ENCODE results near the gene ARHGEF7. TPM values are rescaled to one million over a fixed set of nuclear protein-coding genes. Genes with fewer than 3 reads are reported as not detected.
A peak's percentile ranks its signal among the peaks of the same experiment; 100 is the strongest.

The ARHGEF7 gene
- total RNA-seq, 1 experiment from 2014 or later: 29.1 TPM

DNA sequence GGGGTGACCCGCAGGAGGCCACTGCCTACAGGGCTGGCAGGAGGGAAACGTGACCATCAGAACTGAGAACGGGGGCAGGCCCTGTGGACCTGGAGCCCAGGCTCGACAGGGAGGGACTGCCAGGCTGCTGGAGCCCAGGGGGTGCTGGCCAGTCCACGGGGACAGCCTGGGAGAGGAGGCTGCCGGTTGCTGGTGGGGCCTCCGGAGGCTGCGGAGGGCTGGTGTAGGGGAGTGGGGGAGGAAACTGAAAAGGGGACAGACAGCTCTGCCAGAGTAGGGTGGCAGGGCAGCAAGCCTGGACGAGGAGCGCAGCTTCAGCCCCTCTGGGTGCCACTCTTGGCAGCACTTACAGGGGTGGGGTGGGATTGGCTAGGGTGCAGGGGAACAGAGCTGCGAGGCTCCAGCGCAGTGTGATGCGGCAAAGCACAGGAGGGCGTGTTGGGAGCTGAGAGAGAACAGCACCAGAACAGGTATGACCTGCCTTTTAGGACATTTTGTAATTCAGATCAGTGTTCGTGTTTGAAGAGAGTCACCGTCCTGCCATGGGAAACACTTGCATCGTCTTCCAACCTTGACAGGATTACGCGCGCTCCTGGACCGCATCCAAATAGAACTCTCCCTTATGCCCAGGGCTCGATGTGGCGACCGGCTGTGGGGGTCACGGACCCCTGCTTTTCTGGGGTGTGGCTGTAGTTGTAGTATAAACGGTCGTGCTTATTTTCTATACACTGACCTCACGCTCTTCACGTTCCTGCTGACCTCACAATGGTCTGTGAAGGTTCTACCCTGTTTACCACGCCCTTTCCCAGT, 19.9 kb upstream of the ARHGEF7 start:
- in situ Hi-C loops (cut with HindIII; ENCODE audit: low pct_unique_long_range_greater_than_20kb, low sequenced_read_pairs): no loop called here
- no peak for DNase-seq (ENCODE audit: low read depth, low spot score)

DNA sequence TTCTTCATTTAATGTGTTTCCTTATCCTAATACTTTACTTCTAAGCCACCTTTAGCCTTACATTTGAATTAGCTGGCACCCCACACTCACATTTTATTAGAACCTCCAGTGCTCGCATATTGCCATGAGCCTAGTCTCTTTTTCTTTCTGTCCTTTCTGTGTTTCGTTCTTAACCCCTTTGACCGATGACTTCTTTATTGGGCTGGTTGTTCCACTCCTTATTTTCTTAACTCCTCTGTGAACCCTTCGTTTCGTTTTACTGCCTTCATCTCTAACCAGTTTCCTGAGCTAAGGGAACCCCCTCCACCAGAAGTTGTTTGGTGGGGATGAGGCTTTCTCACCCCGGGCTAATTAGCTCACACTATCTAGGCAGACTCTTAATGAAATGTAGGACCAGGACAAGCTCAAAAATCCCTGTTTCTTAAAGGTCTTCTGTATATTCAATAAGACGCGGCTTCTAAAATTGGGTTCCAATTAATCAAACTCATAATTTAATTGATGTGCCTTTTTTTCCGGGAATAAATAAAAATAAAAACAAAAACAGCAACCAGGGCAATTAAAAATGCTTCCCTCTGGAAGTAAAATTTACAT, 19.1 kb upstream of the ARHGEF7 start:
- DNase-seq (ENCODE audit: low read depth, low spot score): no peak
- in situ Hi-C loops (cut with HindIII; ENCODE audit: low pct_unique_long_range_greater_than_20kb, low sequenced_read_pairs): no loop called here

DNA sequence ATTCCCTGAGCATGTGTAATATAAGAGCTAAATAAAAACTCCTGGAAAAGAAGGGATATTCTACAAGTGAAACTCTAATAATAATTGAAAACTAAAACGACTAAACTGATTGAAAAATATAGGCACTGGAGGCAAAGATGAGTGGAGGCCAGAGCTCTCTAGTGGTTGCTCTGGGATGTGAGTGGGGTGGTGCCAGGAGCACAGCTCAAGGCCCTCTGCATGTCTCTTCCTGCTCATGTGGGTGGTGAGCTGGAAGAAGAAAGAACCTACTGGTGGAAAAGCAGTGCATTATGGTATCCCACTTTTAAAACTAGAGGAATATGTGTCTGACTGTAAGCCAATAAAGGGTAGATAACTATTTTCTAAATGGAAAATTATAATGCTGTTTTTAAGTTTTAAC, 15.8 kb upstream of the ARHGEF7 start:
- DNase-seq (ENCODE audit: low read depth, low spot score): peak; percentile 20
- in situ Hi-C loops (cut with HindIII; ENCODE audit: low pct_unique_long_range_greater_than_20kb, low sequenced_read_pairs): no loop called here

DNA sequence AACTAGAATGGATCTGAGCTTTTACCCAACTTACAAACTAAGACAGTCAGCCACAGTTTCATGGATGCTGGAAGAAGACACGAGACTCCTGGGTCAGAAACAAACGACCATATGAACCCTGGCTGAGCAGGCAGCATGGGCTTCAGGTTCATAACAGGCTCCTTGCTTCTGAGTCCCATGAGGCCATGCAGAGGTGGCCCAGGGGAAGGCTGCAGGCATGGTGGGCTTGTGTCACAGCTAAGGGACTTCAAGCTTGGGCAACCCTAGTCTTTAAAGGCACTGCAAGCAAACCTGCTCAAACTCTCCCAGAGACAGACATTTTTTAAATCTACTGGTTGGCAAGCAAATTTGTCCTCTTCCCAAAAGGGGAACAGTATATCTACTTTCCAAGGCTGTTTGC, 5.1 kb upstream of the ARHGEF7 start:
- in situ Hi-C loops (cut with HindIII; ENCODE audit: low pct_unique_long_range_greater_than_20kb, low sequenced_read_pairs): no loop called here
- no peak for DNase-seq (ENCODE audit: low read depth, low spot score)

GRCh38 chr13:111111376-111111937, 3.7 kb upstream of the ARHGEF7 start:
- no peak for DNase-seq (ENCODE audit: low read depth, low spot score)
- in situ Hi-C loops (cut with HindIII; ENCODE audit: low pct_unique_long_range_greater_than_20kb, low sequenced_read_pairs): no loop called here

DNA sequence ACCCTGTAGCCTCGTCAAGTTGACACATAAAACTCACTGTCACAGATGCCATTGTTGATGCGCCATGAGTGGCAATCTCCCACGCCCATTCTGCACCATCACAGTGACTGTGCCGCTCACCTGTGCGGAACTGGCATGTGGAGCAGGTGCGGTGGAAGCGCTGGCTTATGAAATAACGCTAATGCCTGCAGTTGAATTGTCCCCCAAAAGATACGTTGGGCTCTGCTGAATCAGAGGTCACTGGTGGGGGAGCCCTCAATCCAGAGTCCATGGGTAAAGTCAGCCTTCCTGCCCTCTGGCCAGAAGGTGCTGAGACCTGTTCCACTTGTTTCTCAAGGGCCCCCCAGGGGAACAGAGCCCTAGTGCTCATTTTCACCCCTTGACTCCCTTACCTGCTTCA, 2.9 kb upstream of the ARHGEF7 start:
- in situ Hi-C loops (cut with HindIII; ENCODE audit: low pct_unique_long_range_greater_than_20kb, low sequenced_read_pairs): no loop called here
- DNase-seq (ENCODE audit: low read depth, low spot score): no peak

GRCh38 chr13:111114362-111115060, 599 bp upstream of the ARHGEF7 start:
- no peak for DNase-seq (ENCODE audit: low read depth, low spot score)
- in situ Hi-C loops (cut with HindIII; ENCODE audit: low pct_unique_long_range_greater_than_20kb, low sequenced_read_pairs): no loop called here

- DNase-seq (ENCODE audit: low read depth, low spot score): no peak
- in situ Hi-C loops (cut with HindIII; ENCODE audit: low pct_unique_long_range_greater_than_20kb, low sequenced_read_pairs): no loop called here
These were observed 933 bp downstream of the ARHGEF7 start for GRCh38 chr13:111115965-111116521.

GRCh38 chr13:111116856-111117255, 1.7 kb downstream of the ARHGEF7 start:
- in situ Hi-C loops (cut with HindIII; ENCODE audit: low pct_unique_long_range_greater_than_20kb, low sequenced_read_pairs): no loop called here
- DNase-seq (ENCODE audit: low read depth, low spot score): no peak

DNA sequence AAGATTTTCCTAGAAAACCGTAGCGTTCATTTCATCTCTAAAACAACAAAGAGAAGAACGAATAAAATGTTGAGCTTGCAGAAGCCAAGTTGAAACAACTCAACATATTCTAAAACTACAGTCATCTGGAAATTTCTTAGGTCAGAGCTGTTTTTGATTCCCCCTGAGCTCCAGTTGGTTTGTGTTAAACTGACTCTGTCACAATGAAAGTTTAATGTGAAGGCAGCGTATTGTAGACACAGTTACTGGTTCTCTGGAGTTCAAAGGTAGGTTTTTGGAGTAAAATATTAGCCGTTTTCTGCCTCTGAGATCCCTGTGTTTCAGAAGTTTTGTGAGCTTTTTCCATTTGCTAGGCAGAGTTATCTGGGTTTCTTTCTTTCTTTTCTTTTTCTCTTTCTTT, 2.2 kb downstream of the ARHGEF7 start:
- in situ Hi-C loops (cut with HindIII; ENCODE audit: low pct_unique_long_range_greater_than_20kb, low sequenced_read_pairs): no loop called here

GRCh38 chr13:111117961-111118360, 2.9 kb downstream of the ARHGEF7 start:
- no peak for DNase-seq (ENCODE audit: low read depth, low spot score)
- in situ Hi-C loops (cut with HindIII; ENCODE audit: low pct_unique_long_range_greater_than_20kb, low sequenced_read_pairs): no loop called here

More for the DNA sequence above, 2.2 kb downstream of the ARHGEF7 start:
- DNase-seq (ENCODE audit: low read depth, low spot score): no peak

GRCh38 chr13:111118898-111119607, 3.9 kb downstream of the ARHGEF7 start:
- in situ Hi-C loops (cut with HindIII; ENCODE audit: low pct_unique_long_range_greater_than_20kb, low sequenced_read_pairs): no loop called here
- no peak for DNase-seq (ENCODE audit: low read depth, low spot score)

- in situ Hi-C loops (cut with HindIII; ENCODE audit: low pct_unique_long_range_greater_than_20kb, low sequenced_read_pairs): no loop called here
These were observed 4.9 kb downstream of the ARHGEF7 start for GRCh38 chr13:111119966-111120365.

DNA sequence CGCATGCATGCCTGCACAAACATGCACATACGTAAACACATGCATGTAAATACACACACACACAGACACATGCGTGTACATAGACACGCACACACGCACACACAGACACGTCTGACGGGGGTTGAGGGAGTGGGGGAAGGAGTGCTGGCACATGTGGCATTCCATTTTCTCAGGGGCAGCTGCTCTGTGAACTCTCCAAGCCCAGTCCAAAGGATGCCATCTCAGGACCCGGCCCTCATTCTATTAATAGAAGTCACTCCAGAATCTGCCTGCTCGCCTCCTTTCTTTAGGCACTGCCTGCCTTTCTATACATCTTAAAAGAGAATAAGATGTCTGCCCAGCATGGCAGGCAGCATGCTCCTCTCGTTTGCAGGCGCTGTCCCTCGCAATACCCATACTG, 5.3 kb downstream of the ARHGEF7 start:
- in situ Hi-C loops (cut with HindIII; ENCODE audit: low pct_unique_long_range_greater_than_20kb, low sequenced_read_pairs): no loop called here
- no peak for DNase-seq (ENCODE audit: low read depth, low spot score)

More at GRCh38 chr13:111119966-111120365, 4.9 kb downstream of the ARHGEF7 start:
- DNase-seq (ENCODE audit: low read depth, low spot score): no peak

DNA sequence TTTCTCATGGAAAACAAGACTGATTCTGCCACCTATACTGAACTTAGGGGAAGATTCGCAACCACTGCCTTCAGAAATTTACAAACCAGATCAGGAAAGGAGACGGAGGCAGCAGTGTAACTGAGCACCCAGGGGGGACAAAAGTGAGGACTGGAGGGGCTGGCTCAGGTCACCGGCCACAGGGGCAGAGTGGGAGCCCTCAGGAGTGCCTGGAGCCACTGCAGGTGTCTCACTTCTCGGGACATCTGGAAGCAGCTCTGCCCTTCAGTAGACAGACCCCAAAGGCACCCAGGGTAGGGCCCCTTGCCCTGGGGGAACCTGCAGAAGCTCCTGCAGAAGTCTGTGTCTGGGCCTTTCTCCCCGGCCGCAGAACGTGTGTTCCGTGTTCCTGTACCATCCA, 5.8 kb downstream of the ARHGEF7 start:
- in situ Hi-C loops (cut with HindIII; ENCODE audit: low pct_unique_long_range_greater_than_20kb, low sequenced_read_pairs): no loop called here
- DNase-seq (ENCODE audit: low read depth, low spot score): no peak

DNA sequence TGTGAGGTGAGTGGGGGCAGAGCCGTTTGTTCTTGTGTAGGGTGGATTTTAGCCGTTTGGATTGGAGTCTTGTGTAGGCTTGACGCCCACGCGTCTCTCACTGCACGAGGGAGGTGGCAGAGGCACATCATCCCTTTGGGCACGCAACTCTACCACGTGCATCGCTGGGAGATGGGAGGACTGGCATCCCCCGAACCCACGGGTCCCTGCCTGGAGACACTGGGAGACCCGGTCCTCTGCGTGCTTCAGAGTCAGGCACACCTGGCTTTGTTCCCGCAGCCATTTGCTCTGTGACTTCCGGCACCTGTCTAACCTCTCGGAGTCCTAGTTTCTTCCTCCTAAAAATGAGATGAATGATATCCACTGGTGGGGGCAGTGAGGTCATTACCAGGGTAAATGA, 6.4 kb downstream of the ARHGEF7 start:
- DNase-seq (ENCODE audit: low read depth, low spot score): no peak
- in situ Hi-C loops (cut with HindIII; ENCODE audit: low pct_unique_long_range_greater_than_20kb, low sequenced_read_pairs): no loop called here

DNA sequence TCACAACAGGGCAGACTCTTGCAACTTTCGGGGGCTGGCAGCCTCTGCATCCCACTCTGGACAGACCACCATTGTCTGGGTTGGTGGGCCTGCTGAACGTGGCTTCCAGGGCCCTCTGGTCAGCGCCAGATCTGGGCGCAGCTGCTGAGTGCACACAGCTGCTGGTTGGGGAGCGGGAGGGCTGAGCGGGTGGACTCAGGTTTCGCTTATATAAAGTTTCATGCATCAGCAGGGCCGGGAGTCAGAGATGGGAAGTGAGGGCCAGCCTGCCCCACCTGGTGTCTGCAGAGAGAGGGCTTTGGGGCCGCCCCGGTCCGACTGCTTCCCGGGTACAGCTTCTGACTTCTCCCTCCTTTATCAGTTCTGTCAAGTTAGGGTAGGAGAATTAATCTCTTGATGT, 6.9 kb downstream of the ARHGEF7 start:
- no peak for DNase-seq (ENCODE audit: low read depth, low spot score)
- in situ Hi-C loops (cut with HindIII; ENCODE audit: low pct_unique_long_range_greater_than_20kb, low sequenced_read_pairs): no loop called here

DNA sequence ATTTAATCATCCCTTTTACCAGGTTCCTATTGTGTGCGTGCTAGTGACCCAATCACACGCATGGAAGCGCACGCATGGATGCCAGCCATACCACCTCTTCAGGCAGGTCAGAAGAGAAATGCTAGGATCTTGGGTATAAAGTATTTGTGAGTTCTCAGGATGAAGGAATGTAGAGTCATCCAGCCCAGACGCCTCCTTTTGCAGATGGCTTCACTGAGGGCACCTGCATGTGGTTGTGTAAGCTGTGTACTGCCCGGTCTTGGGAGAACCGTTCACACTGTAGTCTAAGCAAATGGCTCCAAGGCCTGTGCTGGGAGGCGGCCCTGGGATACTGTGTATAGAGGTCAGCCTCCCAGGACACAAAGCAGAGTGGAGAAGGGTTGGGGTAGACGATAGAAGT, 7.5 kb downstream of the ARHGEF7 start:
- no peak for DNase-seq (ENCODE audit: low read depth, low spot score)
- in situ Hi-C loops (cut with HindIII; ENCODE audit: low pct_unique_long_range_greater_than_20kb, low sequenced_read_pairs): no loop called here

Data from SK-MEL-5 (cell line).